HEK293T (cell line): ENCODE data around the gene PCMTD2.

ENCODE experiments used
- CTCF ChIA-PET: fragments of 350-600 bp; formaldehyde crosslinking; extraction: SDS; loops from one replicate; lab custom pipeline; 2021; ENCODE audit warnings: antibody characterized with exemption, inconsistent platforms; lab: Yijun Ruan, JAX
- POLR2A ChIA-PET: fragments of 350-600 bp; formaldehyde crosslinking; extraction: SDS; loops from one replicate; lab custom pipeline; 2020; ENCODE audit warnings: antibody characterized with exemption, inconsistent platforms; lab: Yijun Ruan, JAX
- DNase-seq: peaks from one replicate; pipeline ENCODE4 v3.0.0; 2012; ENCODE audit warnings: mixed read lengths; ENCODE audit errors: extremely low spot score
- ARNT ChIP-seq: fragments of 450-650 bp; IDR thresholded peaks from 2 replicates; pipeline ENCODE4 v1.6.1; 2017; ENCODE audit warnings: mild to moderate bottlenecking
- BHLHE40 ChIP-seq: fragments of 450-650 bp; IDR thresholded peaks from 2 replicates; pipeline ENCODE4 v1.6.1; 2016; ENCODE audit warnings: mild to moderate bottlenecking, moderate library complexity, borderline replicate concordance
- CTBP1 ChIP-seq: fragments of 450-650 bp; IDR thresholded peaks from 2 replicates; pipeline ENCODE4 v1.6.1; 2016; ENCODE audit warnings: borderline replicate concordance
- ELF4 ChIP-seq: fragments of 450-650 bp; IDR thresholded peaks from 2 replicates; pipeline ENCODE4 v1.6.1; 2017; ENCODE audit warnings: antibody characterized with exemption
- FOXA1 ChIP-seq: fragments of 450-650 bp; IDR thresholded peaks from 2 replicates; pipeline ENCODE4 v1.6.1; 2016; ENCODE audit warnings: mild to moderate bottlenecking
- FOXK2 ChIP-seq: fragments of 450-650 bp; IDR thresholded peaks from 2 replicates; pipeline ENCODE4 v1.6.1; 2016; ENCODE audit warnings: mild to moderate bottlenecking
- FOXM1 ChIP-seq: fragments of 450-650 bp; IDR thresholded peaks from 2 replicates; pipeline ENCODE4 v1.6.1; 2017; ENCODE audit warnings: mild to moderate bottlenecking, borderline replicate concordance
- HDGF ChIP-seq: fragments of 450-650 bp; IDR thresholded peaks from 2 replicates; pipeline ENCODE4 v1.6.1; 2017; ENCODE audit warnings: antibody characterized with exemption, borderline replicate concordance
- L3MBTL2 ChIP-seq: fragments of 450-650 bp; conservative IDR thresholded peaks from 2 replicates; pipeline ENCODE4 v1.6.1; 2016; ENCODE audit warnings: mild to moderate bottlenecking
- LEF1 ChIP-seq: fragments of 450-650 bp; IDR thresholded peaks from 2 replicates; pipeline ENCODE4 v1.6.1; 2017; ENCODE audit warnings: mild to moderate bottlenecking, borderline replicate concordance
- NFRKB ChIP-seq: fragments of 450-650 bp; IDR thresholded peaks from 2 replicates; pipeline ENCODE4 v1.6.1; 2016; ENCODE audit warnings: mild to moderate bottlenecking, moderate library complexity
- PKNOX1 ChIP-seq: fragments of 450-650 bp; IDR thresholded peaks from 2 replicates; pipeline ENCODE4 v1.6.1; 2016
- SP1 ChIP-seq: fragments of 450-650 bp; IDR thresholded peaks from 2 replicates; pipeline ENCODE4 v1.6.1; 2017
- SUZ12 ChIP-seq: fragments of 450-650 bp; IDR thresholded peaks from 2 replicates; pipeline ENCODE4 v1.6.1; 2016; ENCODE audit warnings: mild to moderate bottlenecking
- TARDBP ChIP-seq: fragments of 450-650 bp; IDR thresholded peaks from 2 replicates; pipeline ENCODE4 v1.6.1; 2016
- ZNF384 ChIP-seq: fragments of 450-650 bp; IDR thresholded peaks from 2 replicates; pipeline ENCODE4 v1.6.1; 2016

The PCMTD2 gene

GRCh38 chr20:64225828-64226598 is 29.5 kb upstream of the PCMTD2 start:
- ChIA-PET CTCF (no interaction called here), POLR2A (no interaction called here)
- DNase-seq: no peak
- no peak for TF ChIP-seq LEF1
- no peak for TF ChIP-seq CTBP1
- no peak for TF ChIP-seq BHLHE40
- TF ChIP-seq FOXM1: no peak
- no peak for TF ChIP-seq TARDBP
- TF ChIP-seq ELF4: no peak
- no peak for TF ChIP-seq NFRKB
- TF ChIP-seq SUZ12: no peak
- TF ChIP-seq FOXK2: no peak
- TF ChIP-seq ARNT: no peak
- no peak for TF ChIP-seq L3MBTL2
- no peak for TF ChIP-seq PKNOX1

- POLR2A ChIA-PET: no interaction called here
These were observed 28.6 kb upstream of the PCMTD2 start for GRCh38 chr20:64226686-64227580.

GRCh38 chr20:64228086-64228653 is 27.4 kb upstream of the PCMTD2 start:
- no peak for DNase-seq
- CTCF ChIA-PET: interaction anchor here (0.6 kb wide), 1 partner anchor 126 kb away, joined by 3 read pairs; no protein-coding TSS in a partner anchor
- TF ChIP-seq HDGF: no peak
- TF ChIP-seq SP1: no peak
- TF ChIP-seq L3MBTL2: no peak
- TF ChIP-seq FOXK2: no peak
- no peak for TF ChIP-seq SUZ12
- no peak for TF ChIP-seq CTBP1
- TF ChIP-seq TARDBP: no peak
- TF ChIP-seq ARNT: no peak
- TF ChIP-seq LEF1: no peak
- TF ChIP-seq PKNOX1: no peak
- no peak for TF ChIP-seq ZNF384
- TF ChIP-seq BHLHE40: no peak
- TF ChIP-seq ELF4: no peak
- POLR2A ChIA-PET: no interaction called here

More at GRCh38 chr20:64226686-64227580, 28.6 kb upstream of the PCMTD2 start:
- CTCF ChIA-PET: no interaction called here
- no peak for DNase-seq
- TF ChIP-seq ZNF384 (no peak), FOXK2 (no peak), LEF1 (no peak), FOXM1 (no peak), ELF4 (no peak), CTBP1 (no peak), SUZ12 (no peak), PKNOX1 (no peak), BHLHE40 (no peak), FOXA1 (no peak), SP1 (no peak), HDGF (no peak), NFRKB (no peak), TARDBP (no peak), ARNT (no peak), L3MBTL2 (no peak)

- ChIA-PET CTCF (interaction anchor here (0.8 kb wide), 1 partner anchor 13 kb away, joined by 3 read pairs; no protein-coding TSS in a partner anchor), POLR2A (no interaction called here)
- TF ChIP-seq L3MBTL2 (no peak), NFRKB (no peak), ARNT (no peak), ELF4 (no peak), FOXA1 (no peak), SP1 (no peak), SUZ12 (no peak), TARDBP (no peak), FOXM1 (no peak), FOXK2 (no peak), ZNF384 (no peak), PKNOX1 (no peak), BHLHE40 (no peak), CTBP1 (no peak)
- no peak for DNase-seq
These were observed 26.6 kb upstream of the PCMTD2 start for GRCh38 chr20:64228751-64229506.
